Cardiac septum (tissue), 1 donor: ENCODE data around the gene FUCA1. TPM values are rescaled to one million over a fixed set of nuclear protein-coding genes. Genes with fewer than 3 reads are reported as not detected.
"Not testable (repeated sequence)": the region's sequence is repeated elsewhere in the genome, so short reads cannot be mapped to it uniquely, and the experiment has no call there.

Experiments
- DNase-seq: peaks from one replicate; pipeline ENCODE4 v3.0.0-alpha.2; 2020; ENCODE audit warnings: low spot score
- intact Hi-C: fragments of 100-400 bp; cut with DNase I; formaldehyde crosslinking; loops from one replicate; pipeline ENCODE4 v1.14.0; 2022
- total RNA-seq: library from RNA; stranded (reverse); fragmentation: NEBNext Ultra II Directional; extraction: Animal tissue kit (Norgen Biotek cat#: 25700); gene quantifications from one replicate; pipeline ENCODE4 v1.2.1, GENCODE V29; 2021
- donor health status: DM: no; HTN: no; CAD: no.

Gene FUCA1
- total RNA-seq, 1 donor from 2014 or later: 13.3 TPM

- no peak for DNase-seq
- intact Hi-C loops: no loop called here
These were observed 31.0 kb upstream of the FUCA1 start for GRCh38 chr1:23899070-23899469.

GRCh38 chr1:23897083-23897482 lies 29.0 kb upstream of the FUCA1 start:
- intact Hi-C loops: no loop called here
- DNase-seq: no peak

- intact Hi-C loops: no loop called here
- DNase-seq: no peak
These were observed 28.4 kb upstream of the FUCA1 start for GRCh38 chr1:23896491-23896890.

- no peak for DNase-seq
- intact Hi-C loops: no loop called here
These were observed 27.9 kb upstream of the FUCA1 start for GRCh38 chr1:23895993-23896392.

GRCh38 chr1:23895082-23895481 lies 27.0 kb upstream of the FUCA1 start:
- DNase-seq: no peak
- intact Hi-C loops: no loop called here

- DNase-seq: no peak
- intact Hi-C loops: no loop called here
These were observed 21.0 kb upstream of the FUCA1 start for GRCh38 chr1:23889074-23889473.

- no peak for DNase-seq
- intact Hi-C loops: no loop called here
These were observed 17.1 kb upstream of the FUCA1 start for GRCh38 chr1:23885222-23885621.

- intact Hi-C loops: no loop called here
- no peak for DNase-seq
These were observed 14.7 kb upstream of the FUCA1 start for GRCh38 chr1:23882746-23883145.

GRCh38 chr1:23879809-23880208 lies 11.7 kb upstream of the FUCA1 start:
- DNase-seq: no peak
- intact Hi-C loops: no loop called here

- intact Hi-C loops: no loop called here
- no peak for DNase-seq
These were observed 10.6 kb upstream of the FUCA1 start for GRCh38 chr1:23878668-23879067.

- intact Hi-C loops: no loop called here
- DNase-seq: no peak
These were observed 7.3 kb upstream of the FUCA1 start for GRCh38 chr1:23875382-23875781.

GRCh38 chr1:23872421-23872820 lies 4.3 kb upstream of the FUCA1 start:
- DNase-seq: no peak
- intact Hi-C loops: no loop called here

- intact Hi-C loops: loop anchor here (5.0 kb wide), 2 partner anchors 97 to 158 kb away; no protein-coding TSS in a partner anchor
- DNase-seq: no peak
These were observed 961 bp upstream of the FUCA1 start for GRCh38 chr1:23869051-23869450.

- intact Hi-C loops: loop anchor here (5.0 kb wide), 2 partner anchors 96 to 159 kb away; no protein-coding TSS in a partner anchor
These were observed 497 bp upstream of the FUCA1 start for GRCh38 chr1:23868557-23869016.

GRCh38 chr1:23867542-23867894 lies 572 bp downstream of the FUCA1 start:
- intact Hi-C loops: loop anchor here (2.0 to 5.0 kb wide), 3 partner anchors 43 to 160 kb away; partner anchors contain the start of gene HMGCL
- DNase-seq: no peak

More at GRCh38 chr1:23868557-23869016, 497 bp upstream of the FUCA1 start:
- DNase-seq: no peak

- no peak for DNase-seq
- intact Hi-C loops: loop anchor here (5.0 kb wide), 2 partner anchors 93 to 162 kb away; no protein-coding TSS in a partner anchor
These were observed 2.6 kb downstream of the FUCA1 start for GRCh38 chr1:23865543-23865930.

GRCh38 chr1:23864801-23865542 lies 3.1 kb downstream of the FUCA1 start:
- intact Hi-C loops: loop anchor here (5.0 kb wide), 2 partner anchors 93 to 162 kb away; no protein-coding TSS in a partner anchor

GRCh38 chr1:23862640-23863039 lies 5.5 kb downstream of the FUCA1 start:
- no peak for DNase-seq
- intact Hi-C loops: no loop called here

More at GRCh38 chr1:23864801-23865542, 3.1 kb downstream of the FUCA1 start:
- no peak for DNase-seq

- intact Hi-C loops: no loop called here
- DNase-seq: no peak
These were observed 13.5 kb downstream of the FUCA1 start for GRCh38 chr1:23854568-23854967.

GRCh38 chr1:23853124-23853523 lies 15.0 kb downstream of the FUCA1 start:
- intact Hi-C loops, DNase-seq: not testable (repeated sequence)

- intact Hi-C loops, DNase-seq: not testable (repeated sequence)
These were observed 16.7 kb downstream of the FUCA1 start for GRCh38 chr1:23851406-23851805.
